CD4-positive, alpha-beta memory T cell (primary cell): ENCODE data around the gene HINT2. TPM values are rescaled to one million over a fixed set of nuclear protein-coding genes. Genes with fewer than 3 reads are reported as not detected.

Experiments used
- CTCF ChIA-PET: fragments of 350-600 bp; sonication (Branson Sonifier 250); formaldehyde crosslinking; loops from one replicate; lab custom pipeline; 2021; ENCODE audit warnings: inconsistent platforms; ENCODE audit not compliant: partially characterized antibody; lab: Charles Lee
- POLR2A ChIA-PET: fragments of 350-600 bp; sonication (Branson Sonifier 250); formaldehyde crosslinking; loops from one replicate; lab custom pipeline; 2021; ENCODE audit not compliant: partially characterized antibody; lab: Charles Lee
- DNase-seq, 5 donors: peaks; one replicate each; pipeline versions ENCODE4 v3.0.0 to v3.0.0-alpha.2; 2020 to 2022; ENCODE audit warnings: mixed read lengths in 1 of 5
- H3K27ac ChIP-seq: one replicate; pipeline ENCODE4 v1.7.0; 2013; ENCODE audit warnings: low read depth, low read length
- H3K27me3 ChIP-seq: 2 replicates; pipeline ENCODE4 v1.7.0; 2013; ENCODE audit warnings: mild to moderate bottlenecking, low read length, moderate library complexity; ENCODE audit not compliant: insufficient read depth
- H3K36me3 ChIP-seq: 2 replicates; pipeline ENCODE4 v1.7.0; 2013; ENCODE audit warnings: mild to moderate bottlenecking, low read length, moderate library complexity; ENCODE audit not compliant: insufficient read depth
- H3K4me1 ChIP-seq: 2 replicates; pipeline ENCODE4 v1.7.0; 2013; ENCODE audit warnings: mild to moderate bottlenecking, low read length, moderate library complexity; ENCODE audit not compliant: insufficient read depth
- H3K4me3 ChIP-seq, 2 donors: one replicate each; pipeline ENCODE4 v1.7.0; 2013; ENCODE audit warnings: low read length in 2 of 2, mild to moderate bottlenecking in 1 of 2
- H3K9me3 ChIP-seq, 2 donors: one replicate each; pipeline ENCODE4 v1.7.0; 2013; ENCODE audit warnings: low read length in 2 of 2, control low read depth in 1 of 2; ENCODE audit not compliant: control insufficient read depth in 1 of 2
- H3K27ac Mint-ChIP-seq, 7 donors: one replicate each; pipeline ENCODE4 v1.8.0; 2020 to 2021; ENCODE audit warnings: mixed read lengths in 7 of 7, mild to moderate bottlenecking in 6 of 7, inconsistent platforms in 3 of 7, moderate library complexity in 3 of 7
- H3K27me3 Mint-ChIP-seq, 2 donors: one replicate each; pipeline ENCODE4 v1.8.0; 2020 to 2021; ENCODE audit warnings: mixed read lengths in 2 of 2
- H3K36me3 Mint-ChIP-seq, 2 donors: one replicate each; pipeline ENCODE4 v1.8.0; 2020 to 2021; ENCODE audit warnings: mixed read lengths in 2 of 2, inconsistent platforms in 1 of 2, mild to moderate bottlenecking in 1 of 2
- H3K4me1 Mint-ChIP-seq, 4 donors: one replicate each; pipeline ENCODE4 v1.8.0; 2020 to 2021; ENCODE audit warnings: mixed read lengths in 4 of 4, mild to moderate bottlenecking in 1 of 4
- H3K4me3 Mint-ChIP-seq, 8 donors: one replicate each; pipeline ENCODE4 v1.8.0; 2020 to 2021; ENCODE audit warnings: mixed read lengths in 8 of 8, mild to moderate bottlenecking in 7 of 8, moderate library complexity in 6 of 8, inconsistent platforms in 3 of 8
- H3K9me3 Mint-ChIP-seq, 8 donors: one replicate each; pipeline ENCODE4 v1.8.0; 2020 to 2021; ENCODE audit warnings: mixed read lengths in 8 of 8, mild to moderate bottlenecking in 5 of 8, inconsistent platforms in 3 of 8, moderate library complexity in 1 of 8
- intact Hi-C: fragments of 100-400 bp; cut with micrococcal nuclease; formaldehyde crosslinking; loops from one replicate; pipeline ENCODE4 v1.15.1; 2023
- polyA plus RNA-seq, 2 donors: library from polyadenylated mRNA; unstranded; fragments of 300-500 nt; fragmentation: Illumina TruSeq; gene quantifications; one replicate each; pipeline ENCODE4 v1.2.3, GENCODE V29; 2021
- total RNA-seq, 2 experiments: library from RNA; stranded (reverse); gene quantifications; one replicate each; pipeline ENCODE4 v1.2.3, GENCODE V29; 2021

The HINT2 gene
- total and polyA plus RNA-seq, 4 experiments from 2014 or later: 22.9 to 111 (median 52.8) TPM

GRCh38 chr9:35840881-35841644, 26.2 kb upstream of the HINT2 start:
- POLR2A ChIA-PET: no interaction called here
- no peaks in the 10 kb centered on the region for H3K36me3 ChIP-seq
- peaks cover 21% of the 10 kb centered on the region for H3K4me1 ChIP-seq
- H3K9me3 ChIP-seq: no peaks in the 10 kb centered on the region
- no peaks in the 10 kb centered on the region for H3K36me3 Mint-ChIP-seq
- no peak overlapping the region for H3K4me3 ChIP-seq
- no peak overlapping the region for H3K27ac ChIP-seq
- H3K27ac Mint-ChIP-seq: no peak overlapping the region
- H3K4me3 Mint-ChIP-seq: no peak overlapping the region
- CTCF ChIA-PET: interaction anchor here (3.5 kb wide), 1 partner anchor 15 kb away, joined by 14 read pairs; no protein-coding TSS in a partner anchor
- H3K9me3 Mint-ChIP-seq: no peaks in the 10 kb centered on the region
- DNase-seq: no peak
- intact Hi-C loops: no loop called here
- H3K4me1 Mint-ChIP-seq: peaks cover 12 to 21% (median 17%) of the 10 kb centered on the region in 4 donors
- no peaks in the 10 kb centered on the region for H3K27me3 ChIP-seq
- no peaks in the 10 kb centered on the region for H3K27me3 Mint-ChIP-seq

DNA sequence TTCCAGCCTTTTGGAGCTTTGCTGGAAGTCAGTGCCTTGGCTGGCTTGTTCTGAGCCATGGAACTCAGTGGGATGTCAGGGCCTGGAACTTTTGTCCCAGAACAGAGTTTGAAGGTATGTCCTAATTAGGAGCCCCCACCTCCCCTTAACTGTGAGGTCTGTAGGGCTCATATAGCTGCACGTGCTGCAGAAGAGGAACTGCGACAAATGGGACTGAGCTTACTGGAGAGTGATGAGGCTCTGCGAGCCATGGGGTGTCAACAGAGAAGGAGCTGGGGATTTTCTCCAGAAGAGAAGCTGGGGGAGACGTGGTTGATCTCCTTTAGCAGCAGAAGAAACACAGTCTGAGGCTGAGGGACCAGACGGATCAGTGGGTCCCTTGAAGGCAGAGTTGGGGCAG, 25.1 kb upstream of the HINT2 start:
- POLR2A ChIA-PET: no interaction called here
- Histone ChIP-seq H3K27me3 (no peaks in the 10 kb centered on the region), H3K4me3 (no peak overlapping the region), H3K27ac (no peak overlapping the region), H3K9me3 (no peaks in the 10 kb centered on the region), H3K36me3 (no peaks in the 10 kb centered on the region), H3K4me1 (peaks cover 11% of the 10 kb centered on the region)
- intact Hi-C loops: no loop called here
- H3K4me1 Mint-ChIP-seq: peaks cover 5 to 10% (median 7%) of the 10 kb centered on the region in 4 donors
- H3K9me3 Mint-ChIP-seq: no peaks in the 10 kb centered on the region
- peak overlapping the region in 1 of 7 donors; percentile 61 for H3K27ac Mint-ChIP-seq
- H3K36me3 Mint-ChIP-seq: no peaks in the 10 kb centered on the region
- no peaks in the 10 kb centered on the region for H3K27me3 Mint-ChIP-seq
- H3K4me3 Mint-ChIP-seq: no peak overlapping the region
- DNase-seq: no peak
- CTCF ChIA-PET: interaction anchor here (3.5 kb wide), 1 partner anchor 14 kb away, joined by 14 read pairs; no protein-coding TSS in a partner anchor

GRCh38 chr9:35836595-35836994, 21.8 kb upstream of the HINT2 start:
- Mint-ChIP-seq H3K27ac (peak overlapping the region in 1 of 7 donors; percentile 8), H3K36me3 (no peaks in the 10 kb centered on the region), H3K27me3 (no peaks in the 10 kb centered on the region), H3K4me3 (no peak overlapping the region), H3K9me3 (no peaks in the 10 kb centered on the region), H3K4me1 (peaks cover 3 to 10% (median 5%) of the 10 kb centered on the region in 4 donors)
- H3K4me1 ChIP-seq: no peaks in the 10 kb centered on the region
- ChIA-PET CTCF (interaction anchor here (1.6 to 2.1 kb wide), 2 partner anchors 11 to 46 kb away, joined by 5 to 11 read pairs; no protein-coding TSS in a partner anchor), POLR2A (interaction anchor here (1.3 kb wide), 1 partner anchor 25 kb away, joined by 3 read pairs; the partner anchor contains the start of gene SPAG8)
- intact Hi-C loops: no loop called here
- H3K27me3 ChIP-seq: no peaks in the 10 kb centered on the region
- no peaks in the 10 kb centered on the region for H3K36me3 ChIP-seq
- H3K27ac ChIP-seq: no peak overlapping the region
- no peaks in the 10 kb centered on the region for H3K9me3 ChIP-seq
- H3K4me3 ChIP-seq: no peak overlapping the region
- DNase-seq: no peak

DNA sequence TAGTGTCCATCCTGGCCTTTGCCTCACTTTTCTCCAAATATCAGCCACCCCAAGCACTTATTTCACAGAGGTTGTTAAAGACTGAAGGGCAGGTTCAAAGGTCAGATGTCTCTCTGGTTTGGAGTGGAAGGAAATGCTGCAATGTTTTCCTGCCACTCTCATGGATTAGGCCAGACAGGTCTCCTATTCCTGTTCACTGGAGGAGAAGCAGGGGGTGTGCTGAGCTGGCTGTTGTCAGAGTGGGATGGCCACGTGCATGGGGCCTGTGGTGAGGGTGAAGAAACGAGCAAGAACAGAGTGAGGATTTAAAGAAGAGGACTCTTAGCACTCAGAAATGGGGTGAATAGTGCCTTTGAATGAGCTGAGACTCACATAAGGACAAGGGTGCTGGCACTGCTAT, 20.9 kb upstream of the HINT2 start:
- CTCF ChIA-PET: interaction anchor here (1.6 to 2.1 kb wide), 2 partner anchors 10 to 46 kb away, joined by 5 to 11 read pairs; no protein-coding TSS in a partner anchor
- no peaks in the 10 kb centered on the region for H3K27me3 ChIP-seq
- no peak overlapping the region for H3K4me3 ChIP-seq
- intact Hi-C loops: no loop called here
- H3K36me3 ChIP-seq: no peaks in the 10 kb centered on the region
- POLR2A ChIA-PET: interaction anchor here (1.3 kb wide), 1 partner anchor 24 kb away, joined by 3 read pairs; the partner anchor contains the start of gene SPAG8
- Mint-ChIP-seq H3K27ac (peak overlapping the region in 1 of 7 donors; percentile 15), H3K27me3 (no peaks in the 10 kb centered on the region), H3K4me1 (peaks cover 6 to 15% (median 12%) of the 10 kb centered on the region in 4 donors), H3K36me3 (no peaks in the 10 kb centered on the region), H3K9me3 (no peaks in the 10 kb centered on the region), H3K4me3 (no peak overlapping the region)
- H3K4me1 ChIP-seq: no peaks in the 10 kb centered on the region
- DNase-seq: no peak
- H3K27ac ChIP-seq: no peak overlapping the region
- no peaks in the 10 kb centered on the region for H3K9me3 ChIP-seq

DNA sequence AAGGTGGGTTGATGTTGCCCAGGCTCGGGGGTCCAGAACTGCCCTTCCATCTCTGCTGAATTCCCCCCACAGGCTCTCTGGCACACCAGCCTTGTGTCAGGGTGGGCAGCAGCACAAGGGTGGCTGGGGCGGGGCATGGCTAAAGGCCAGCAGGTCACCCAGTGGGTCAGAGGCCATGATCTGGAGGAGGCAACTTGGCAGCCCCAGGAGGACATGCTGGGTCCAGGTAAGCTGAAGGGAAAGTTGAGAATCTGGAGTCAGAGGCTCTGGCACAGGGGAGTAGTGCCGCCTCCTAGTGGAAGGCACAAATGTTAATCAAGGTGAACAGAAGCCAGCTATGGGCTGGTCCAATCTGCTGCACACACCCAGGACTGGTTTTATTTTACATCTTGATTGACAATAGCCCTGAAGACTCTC, 20.4 kb upstream of the HINT2 start:
- H3K27me3 ChIP-seq: no peaks in the 10 kb centered on the region
- no peaks in the 10 kb centered on the region for H3K36me3 ChIP-seq
- no peaks in the 10 kb centered on the region for H3K9me3 Mint-ChIP-seq
- H3K27me3 Mint-ChIP-seq: no peaks in the 10 kb centered on the region
- H3K27ac Mint-ChIP-seq: peak overlapping the region in 1 of 7 donors; percentile 56
- peaks cover 2% of the 10 kb centered on the region for H3K4me1 ChIP-seq
- POLR2A ChIA-PET: no interaction called here
- CTCF ChIA-PET: interaction anchor here (1.0 to 2.1 kb wide), 2 partner anchors 9 to 24 kb away, joined by 3 to 11 read pairs; no protein-coding TSS in a partner anchor
- H3K4me1 Mint-ChIP-seq: peaks cover 6 to 20% (median 14%) of the 10 kb centered on the region in 4 donors
- H3K9me3 ChIP-seq: no peaks in the 10 kb centered on the region
- no peak overlapping the region for H3K27ac ChIP-seq
- no peak overlapping the region for H3K4me3 Mint-ChIP-seq
- DNase-seq: no peak
- no peaks in the 10 kb centered on the region for H3K36me3 Mint-ChIP-seq
- no peak overlapping the region for H3K4me3 ChIP-seq
- intact Hi-C loops: no loop called here

DNA sequence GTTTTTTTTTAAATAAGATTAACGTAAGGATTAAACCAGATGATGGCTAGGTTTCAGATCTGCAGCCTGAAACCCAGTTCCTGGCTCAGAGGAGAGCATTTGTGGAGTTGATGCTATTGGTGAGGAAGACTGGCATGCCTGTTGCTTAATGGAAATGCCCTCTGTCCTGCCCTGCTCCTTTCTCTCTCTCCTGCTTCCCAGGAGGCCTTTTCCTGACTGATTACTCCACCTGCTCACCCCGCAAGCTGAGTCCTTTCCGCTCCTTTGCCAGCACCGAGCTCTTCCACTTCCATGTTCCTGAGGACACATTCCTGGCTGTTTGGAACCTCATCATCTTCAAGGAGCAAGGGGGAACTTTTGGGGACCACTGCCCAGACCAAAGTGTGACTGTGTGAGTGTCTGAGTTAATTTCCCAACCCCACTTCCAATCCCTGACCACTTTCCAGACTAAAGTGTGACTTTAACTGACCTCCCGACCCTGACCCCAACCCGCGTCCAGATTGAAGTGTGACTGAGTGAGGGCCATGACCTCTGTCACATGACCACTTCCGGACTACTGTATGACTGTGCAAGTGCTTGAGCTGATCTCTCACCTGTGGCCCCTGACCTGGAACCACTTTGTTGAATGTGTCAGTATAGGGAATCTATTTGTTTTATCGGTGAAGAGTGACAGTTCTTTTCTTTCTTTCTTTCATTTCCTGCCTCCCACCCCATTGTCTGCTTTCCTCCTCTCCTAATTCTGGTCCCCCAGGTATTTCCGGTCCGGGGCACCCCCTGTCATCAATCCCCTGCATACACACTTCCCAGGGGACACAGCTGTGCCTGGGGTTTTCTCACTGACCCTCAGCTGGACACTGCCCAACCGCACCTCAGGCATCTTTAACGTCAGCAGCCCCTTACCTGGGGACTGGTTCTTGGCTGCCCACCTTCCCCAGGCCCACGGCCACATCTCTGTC, 19.7 kb upstream of the HINT2 start:
- Mint-ChIP-seq H3K9me3 (no peaks in the 10 kb centered on the region), H3K36me3 (no peaks in the 10 kb centered on the region), H3K4me1 (peaks cover 13 to 27% (median 21%) of the 10 kb centered on the region in 4 donors), H3K4me3 (no peak overlapping the region), H3K27me3 (no peaks in the 10 kb centered on the region), H3K27ac (peak overlapping the region in 3 of 7 donors; percentile 38 to 65 (median 40))
- peaks cover 9% of the 10 kb centered on the region for H3K4me1 ChIP-seq
- no peak overlapping the region for H3K27ac ChIP-seq
- POLR2A ChIA-PET: no interaction called here
- no peak overlapping the region for H3K4me3 ChIP-seq
- DNase-seq: no peak
- CTCF ChIA-PET: interaction anchor here (0.8 to 1.0 kb wide), 2 partner anchors 25 to 44 kb away, joined by 3 read pairs; no protein-coding TSS in a partner anchor
- intact Hi-C loops: no loop called here
- H3K9me3 ChIP-seq: no peaks in the 10 kb centered on the region
- H3K36me3 ChIP-seq: no peaks in the 10 kb centered on the region
- H3K27me3 ChIP-seq: no peaks in the 10 kb centered on the region
